Measurements from ENCODE around the gene C15orf39. TPM values are rescaled to one million over a fixed set of nuclear protein-coding genes. Genes with fewer than 3 reads are reported as not detected.
"Not testable (repeated sequence)": the region's sequence is repeated elsewhere in the genome, so short reads cannot be mapped to it uniquely, and the experiment has no call there.

C15orf39 gene
- total RNA-seq, 2 experiments from 2014 or later, result 34.3 to 35.7 TPM

DNA sequence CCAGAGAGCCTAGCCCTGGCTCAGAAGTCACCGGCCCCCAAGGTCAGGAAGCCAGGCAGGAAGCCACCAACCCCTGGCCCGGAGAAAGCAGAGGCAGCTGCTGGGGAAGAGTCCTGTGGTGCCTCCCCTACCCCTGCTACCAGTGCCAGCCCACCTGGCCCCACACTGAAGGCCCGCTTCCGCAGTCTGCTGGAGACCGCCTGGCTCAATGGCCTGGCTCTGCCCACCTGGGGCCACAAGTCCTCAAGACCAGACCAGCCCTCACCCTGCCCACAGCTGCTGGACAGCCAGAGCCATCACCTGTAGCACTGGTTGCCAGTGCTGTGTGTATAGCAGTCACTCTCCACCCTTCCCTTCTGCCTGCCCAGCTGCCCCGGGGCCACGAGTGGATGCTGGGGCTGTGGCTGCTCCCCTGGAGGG lies 9.1 kb downstream of the C15orf39 start:
- DNase-seq, result no peak
- no peaks in the 10 kb centered on the region for H3K9me3 Mint-ChIP-seq
- no peak overlapping the region for H3K27ac Mint-ChIP-seq
- peaks cover 19% of the 10 kb centered on the region for H3K4me1 Mint-ChIP-seq
- H3K27me3 Mint-ChIP-seq, result no peaks in the 10 kb centered on the region
- no peak overlapping the region for H3K4me3 Mint-ChIP-seq
- peaks cover 14% of the 10 kb centered on the region for H3K36me3 Mint-ChIP-seq

DNA sequence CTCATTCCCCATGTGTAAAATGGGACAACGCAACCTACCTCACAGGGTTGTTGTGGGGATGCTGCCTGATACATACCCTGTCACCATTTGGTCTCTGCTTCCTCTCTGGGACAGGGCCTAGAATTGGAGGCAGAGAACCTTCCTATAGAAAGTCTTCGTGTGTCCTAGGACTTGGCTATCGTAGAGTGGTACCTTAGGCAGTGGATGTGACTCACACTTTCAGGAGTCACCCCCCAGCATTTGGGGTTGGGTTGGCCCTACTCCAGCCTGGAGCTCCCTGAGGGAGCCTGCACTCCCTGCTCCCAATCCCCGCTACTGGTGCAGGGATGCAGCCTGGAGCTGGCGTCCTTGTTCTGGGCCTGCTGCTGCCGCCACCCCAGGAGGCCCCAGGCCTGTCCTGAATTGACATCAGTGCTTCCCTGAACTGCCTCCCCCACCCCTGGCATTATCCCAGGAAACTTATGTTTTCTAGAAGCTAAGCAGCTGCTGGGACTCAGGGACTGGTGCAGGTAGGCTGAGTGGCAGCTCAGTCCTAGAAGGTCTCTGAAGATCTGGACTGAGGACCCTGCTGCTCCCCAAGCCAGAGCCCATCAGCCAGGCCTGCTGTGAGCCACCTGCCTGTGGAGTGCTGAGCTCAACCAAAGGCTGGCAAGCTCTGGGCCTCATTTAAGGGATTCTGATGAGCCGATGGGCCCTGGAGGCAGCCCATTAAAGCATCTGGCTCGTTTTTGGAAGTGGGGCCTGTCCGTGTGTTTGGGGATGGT lies 9.9 kb downstream of the C15orf39 start:
- H3K36me3 Mint-ChIP-seq, result peaks cover 14% of the 10 kb centered on the region
- H3K27ac Mint-ChIP-seq, result no peak overlapping the region
- H3K9me3 Mint-ChIP-seq, result no peaks in the 10 kb centered on the region
- DNase-seq, result no peak
- peaks cover 19% of the 10 kb centered on the region for H3K4me1 Mint-ChIP-seq
- H3K4me3 Mint-ChIP-seq, result no peak overlapping the region
- no peaks in the 10 kb centered on the region for H3K27me3 Mint-ChIP-seq

DNA sequence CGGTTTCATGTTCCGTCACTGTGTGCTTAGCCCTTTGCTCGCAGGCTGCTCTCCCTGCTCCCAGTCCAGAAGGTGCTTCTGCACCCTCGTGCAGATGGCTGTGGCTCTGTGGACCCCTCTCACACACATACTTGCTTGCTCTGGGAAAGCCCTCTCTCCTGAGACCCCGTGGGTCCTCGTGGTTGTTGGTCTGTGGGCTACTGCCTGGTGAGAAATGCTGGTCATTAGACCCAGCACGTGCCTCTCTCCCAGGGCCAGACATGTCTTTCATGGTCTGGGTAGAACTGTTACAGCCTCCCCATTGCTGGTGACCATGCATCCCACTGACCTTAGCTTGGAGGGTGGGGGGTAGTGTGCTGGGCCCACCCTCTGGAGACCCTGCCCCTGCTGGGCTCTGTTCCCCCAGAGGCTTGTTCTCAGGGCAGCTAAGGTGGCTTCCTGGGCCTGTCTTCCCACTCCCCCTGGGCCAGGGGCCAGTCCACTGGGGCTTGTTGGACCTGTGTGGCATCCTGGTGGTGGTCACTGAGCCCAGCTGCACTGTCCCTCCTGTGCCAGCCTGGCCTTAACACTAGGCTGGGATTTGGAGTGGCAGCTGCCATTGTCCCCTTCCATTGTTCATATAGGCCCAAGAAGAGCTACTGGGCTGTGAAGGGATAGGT lies 10.6 kb downstream of the C15orf39 start:
- Mint-ChIP-seq H3K27ac (no peak overlapping the region), H3K4me1 (peaks cover 19% of the 10 kb centered on the region), H3K36me3 (peaks cover 11% of the 10 kb centered on the region), H3K9me3 (no peaks in the 10 kb centered on the region), H3K27me3 (no peaks in the 10 kb centered on the region), H3K4me3 (no peak overlapping the region)
- DNase-seq, result no peak

DNA sequence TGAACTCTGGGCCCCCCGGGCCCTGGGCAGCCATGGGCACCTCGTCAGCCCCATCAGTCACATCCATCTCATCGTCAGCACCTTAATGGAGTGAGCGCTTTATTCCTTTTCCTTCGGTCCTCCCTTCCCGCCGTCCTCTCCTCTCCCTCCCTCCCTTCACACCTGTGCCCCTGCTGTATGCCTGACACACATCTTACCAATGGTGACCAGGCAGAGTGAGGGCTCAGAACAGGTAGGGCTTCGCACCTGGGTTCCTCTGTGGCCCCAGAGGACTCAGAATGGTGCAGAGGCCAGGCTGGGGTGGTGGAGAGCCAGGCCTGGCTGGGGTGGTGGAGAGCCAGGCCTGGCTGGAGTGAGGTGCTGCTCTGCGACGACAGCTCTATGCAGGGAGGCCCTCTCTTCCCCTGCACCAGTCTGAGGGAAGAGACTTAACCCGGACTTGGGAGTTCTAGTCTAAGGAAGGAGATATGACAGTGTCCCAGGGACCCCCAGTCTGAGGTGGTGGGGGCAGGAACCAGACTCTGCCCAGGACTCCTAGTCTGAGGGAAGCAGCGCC lies 11.6 kb downstream of the C15orf39 start:
- H3K36me3 Mint-ChIP-seq, result peaks cover 11% of the 10 kb centered on the region
- peaks cover 19% of the 10 kb centered on the region for H3K4me1 Mint-ChIP-seq
- H3K27me3 Mint-ChIP-seq, result no peaks in the 10 kb centered on the region
- no peak for DNase-seq
- H3K9me3 Mint-ChIP-seq, result no peaks in the 10 kb centered on the region
- no peak overlapping the region for H3K4me3 Mint-ChIP-seq
- H3K27ac Mint-ChIP-seq, result peak overlapping the region; percentile 29

GRCh38 chr15:75213768-75214221 lies 12.1 kb downstream of the C15orf39 start:
- H3K4me3 Mint-ChIP-seq, result no peak overlapping the region
- H3K36me3 Mint-ChIP-seq, result peaks cover 11% of the 10 kb centered on the region
- peaks cover 17% of the 10 kb centered on the region for H3K4me1 Mint-ChIP-seq
- H3K27me3 Mint-ChIP-seq, result no peaks in the 10 kb centered on the region
- H3K9me3 Mint-ChIP-seq, result no peaks in the 10 kb centered on the region
- H3K27ac Mint-ChIP-seq, result no peak overlapping the region
- no peak for DNase-seq

- no peaks in the 10 kb centered on the region for H3K9me3 Mint-ChIP-seq
Measured at GRCh38 chr15:75214293-75215096, 12.8 kb downstream of the C15orf39 start.

GRCh38 chr15:75215107-75216004 lies 13.7 kb downstream of the C15orf39 start:
- H3K4me3 Mint-ChIP-seq, result no peak overlapping the region
- H3K27ac Mint-ChIP-seq, result peak overlapping the region; percentile 29
- no peaks in the 10 kb centered on the region for H3K9me3 Mint-ChIP-seq
- H3K36me3 Mint-ChIP-seq, result peaks cover 3% of the 10 kb centered on the region
- peaks cover 7% of the 10 kb centered on the region for H3K4me1 Mint-ChIP-seq
- no peak for DNase-seq
- H3K27me3 Mint-ChIP-seq, result no peaks in the 10 kb centered on the region

More at GRCh38 chr15:75214293-75215096, 12.8 kb downstream of the C15orf39 start:
- Mint-ChIP-seq H3K4me1 (peaks cover 10% of the 10 kb centered on the region), H3K27ac (peak overlapping the region; percentile 29), H3K27me3 (no peaks in the 10 kb centered on the region), H3K4me3 (no peak overlapping the region), H3K36me3 (peaks cover 7% of the 10 kb centered on the region)
- no peak for DNase-seq

DNA sequence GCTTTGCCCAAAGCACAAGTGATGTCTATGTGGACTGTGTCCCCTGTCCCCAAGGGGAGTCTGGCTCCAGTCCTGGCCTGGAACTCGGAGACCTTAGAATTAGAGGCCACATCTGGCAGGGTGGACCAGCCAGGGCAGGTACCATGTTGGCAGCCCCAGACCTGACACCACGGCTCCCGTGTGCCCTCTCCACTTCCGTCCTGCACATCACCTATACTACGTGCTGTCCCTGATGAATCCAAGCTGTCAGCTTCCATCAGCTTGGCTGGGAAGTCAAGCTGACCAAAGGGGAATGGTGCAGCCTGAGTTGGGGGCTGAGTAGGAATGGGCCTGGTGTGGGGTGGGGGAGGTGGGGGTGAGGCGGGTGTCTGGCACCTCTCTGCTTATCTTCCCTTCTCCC lies 15.3 kb downstream of the C15orf39 start:
- Mint-ChIP-seq H3K27ac (no peak overlapping the region), H3K4me3 (no peak overlapping the region), H3K4me1 (no peaks in the 10 kb centered on the region), H3K27me3 (no peaks in the 10 kb centered on the region), H3K36me3 (peaks cover 2% of the 10 kb centered on the region), H3K9me3 (no peaks in the 10 kb centered on the region)
- DNase-seq, result no peak

- H3K36me3 Mint-ChIP-seq, H3K27ac Mint-ChIP-seq, DNase-seq, H3K4me3 Mint-ChIP-seq, H3K27me3 Mint-ChIP-seq, H3K9me3 Mint-ChIP-seq, H3K4me1 Mint-ChIP-seq: not testable (repeated sequence)
Measured at GRCh38 chr15:75217574-75217973, 15.9 kb downstream of the C15orf39 start.

GRCh38 chr15:75219507-75219929 lies 17.8 kb downstream of the C15orf39 start:
- H3K4me1 Mint-ChIP-seq, H3K27ac Mint-ChIP-seq, H3K4me3 Mint-ChIP-seq, H3K36me3 Mint-ChIP-seq, DNase-seq, H3K27me3 Mint-ChIP-seq, H3K9me3 Mint-ChIP-seq: not testable (repeated sequence)

DNA sequence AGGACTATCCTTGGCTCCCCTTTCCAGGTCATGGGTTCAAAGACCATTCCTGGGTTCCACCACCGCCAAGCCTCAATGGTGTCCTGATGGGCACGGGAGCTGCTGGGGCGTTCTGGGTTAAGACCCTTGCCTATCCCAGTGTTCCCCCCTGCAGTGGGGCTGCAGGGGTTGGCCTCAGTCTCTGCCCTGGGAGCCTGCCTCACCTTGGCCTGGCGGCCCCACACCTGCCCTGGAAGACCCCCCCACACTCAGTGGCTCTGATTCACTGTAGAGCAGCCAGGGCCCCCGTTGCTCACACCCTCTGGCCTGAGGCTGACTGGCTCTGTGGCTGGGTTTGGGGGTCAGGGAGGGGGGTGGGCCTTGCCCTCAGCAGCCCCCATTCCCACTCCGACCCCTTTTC lies 22.0 kb downstream of the C15orf39 start:
- Mint-ChIP-seq H3K4me1 (no peaks in the 10 kb centered on the region), H3K27me3 (no peaks in the 10 kb centered on the region), H3K36me3 (no peaks in the 10 kb centered on the region), H3K4me3 (no peak overlapping the region), H3K9me3 (no peaks in the 10 kb centered on the region), H3K27ac (no peak overlapping the region)
- DNase-seq, result no peak

- Mint-ChIP-seq H3K27ac (no peak overlapping the region), H3K9me3 (no peaks in the 10 kb centered on the region), H3K27me3 (no peaks in the 10 kb centered on the region), H3K4me1 (no peaks in the 10 kb centered on the region), H3K4me3 (no peak overlapping the region), H3K36me3 (no peaks in the 10 kb centered on the region)
- DNase-seq, result no peak
Measured at GRCh38 chr15:75224281-75224680, 22.6 kb downstream of the C15orf39 start.

- not testable (repeated sequence) for H3K27ac Mint-ChIP-seq, H3K36me3 Mint-ChIP-seq, H3K9me3 Mint-ChIP-seq, H3K4me1 Mint-ChIP-seq, H3K4me3 Mint-ChIP-seq, H3K27me3 Mint-ChIP-seq, DNase-seq
Measured at GRCh38 chr15:75225102-75225836, 23.6 kb downstream of the C15orf39 start.
